Retinal pigment epithelial cell (primary cell): ENCODE results near the gene NGRN.
"Not testable (repeated sequence)": the region's sequence is repeated elsewhere in the genome, so short reads cannot be mapped to it uniquely, and the experiment has no call there.

ENCODE experiments used
- DNase-seq: peaks from one replicate; pipeline ENCODE4 v3.0.0-alpha.2; 2010; ENCODE audit warnings: low read depth
- H3K4me3 ChIP-seq: 2 replicates; pipeline ENCODE4 v1.5.1; 2011; ENCODE audit warnings: mild to moderate bottlenecking, low read length, control low read depth, moderate library complexity
- CTCF ChIP-seq: conservative IDR thresholded peaks from 2 replicates; pipeline ENCODE4 v1.5.1; 2011; ENCODE audit warnings: low read depth, low read length, control low read depth, inconsistent platforms

Gene NGRN

GRCh38 chr15:90257776-90258175 is 7.7 kb upstream of the NGRN start:
- H3K4me3 ChIP-seq = no peak overlapping the region
- no peak for TF ChIP-seq CTCF
- no peak for DNase-seq

- DNase-seq = no peak
- H3K4me3 ChIP-seq = no peak overlapping the region
- no peak for TF ChIP-seq CTCF
Measured at GRCh38 chr15:90259524-90259923, 5.9 kb upstream of the NGRN start.

- DNase-seq = not testable (repeated sequence)
Measured at GRCh38 chr15:90260731-90261130, 4.7 kb upstream of the NGRN start.

GRCh38 chr15:90261811-90262210 is 3.7 kb upstream of the NGRN start:
- no peak overlapping the region for H3K4me3 ChIP-seq
- DNase-seq = no peak
- no peak for TF ChIP-seq CTCF

More at GRCh38 chr15:90260731-90261130, 4.7 kb upstream of the NGRN start:
- H3K4me3 ChIP-seq = not testable (repeated sequence)

- no peak for DNase-seq
- no peak overlapping the region for H3K4me3 ChIP-seq
- no peak for TF ChIP-seq CTCF
Measured at GRCh38 chr15:90262426-90262825, 3.0 kb upstream of the NGRN start.

GRCh38 chr15:90264671-90265070 is 801 bp upstream of the NGRN start:
- DNase-seq = no peak
- peak overlapping the region; percentile 89 for H3K4me3 ChIP-seq

GRCh38 chr15:90266061-90266431 is 574 bp downstream of the NGRN start:
- TF ChIP-seq CTCF = no peak
- peak overlapping the region; percentile 89 for H3K4me3 ChIP-seq
- DNase-seq = no peak

More at GRCh38 chr15:90264671-90265070, 801 bp upstream of the NGRN start:
- no peak for TF ChIP-seq CTCF

GRCh38 chr15:90266485-90266884 is 1.0 kb downstream of the NGRN start:
- no peak for TF ChIP-seq CTCF
- no peak for DNase-seq
- H3K4me3 ChIP-seq = peak overlapping the region; percentile 89
